ENCODE measurements around the gene CENPW.

CENPW gene

GRCh38 chr6:126359936-126360537 is 20.1 kb downstream of the CENPW start:
- FAIRE-seq (no peak), DNase-seq (ENCODE audit: insufficient read length, low spot score) (no peak)

GRCh38 chr6:126361832-126362440 is 22.0 kb downstream of the CENPW start:
- TF ChIP-seq POLR2AphosphoS5 (IDR thresholded peaks at IDR 0.05; ENCODE audit: low read depth, low read length) (no peak), PAX5 (IDR thresholded peaks at IDR 0.05; ENCODE audit: insufficient read depth, low read length, severe bottlenecking) (no peak), TAF1 (IDR thresholded peaks at IDR 0.05; ENCODE audit: low read depth, low read length) (no peak)
- DNase-seq (ENCODE audit: insufficient read length, low spot score) (no peak), FAIRE-seq (no peak)

More at GRCh38 chr6:126359936-126360537, 20.1 kb downstream of the CENPW start:
- TF ChIP-seq TAF1 (IDR thresholded peaks at IDR 0.05; ENCODE audit: low read depth, low read length): no peak
- no peak for TF ChIP-seq POLR2A (IDR thresholded peaks at IDR 0.05; ENCODE audit: low read depth, low read length)
- no peak for TF ChIP-seq SPI1 (IDR thresholded peaks at IDR 0.05; ENCODE audit: low read depth, low read length)
- no peak for TF ChIP-seq PAX5 (IDR thresholded peaks at IDR 0.05; ENCODE audit: insufficient read depth, low read length, severe bottlenecking)
- no peak for TF ChIP-seq POLR2AphosphoS5 (IDR thresholded peaks at IDR 0.05; ENCODE audit: low read depth, low read length)
- TF ChIP-seq POU2F2 (IDR thresholded peaks at IDR 0.05; ENCODE audit: low read depth, low read length): no peak

GRCh38 chr6:126367849-126368248 is 27.9 kb downstream of the CENPW start:
- no peak for FAIRE-seq

GRCh38 chr6:126372626-126373025 is 32.7 kb downstream of the CENPW start:
- FAIRE-seq (no peak), DNase-seq (ENCODE audit: insufficient read length, low spot score) (no peak)
- TF ChIP-seq TAF1 (IDR thresholded peaks at IDR 0.05; ENCODE audit: low read depth, low read length) (no peak), POLR2AphosphoS5 (IDR thresholded peaks at IDR 0.05; ENCODE audit: low read depth, low read length) (no peak), PAX5 (IDR thresholded peaks at IDR 0.05; ENCODE audit: insufficient read depth, low read length, severe bottlenecking) (no peak), SPI1 (IDR thresholded peaks at IDR 0.05; ENCODE audit: low read depth, low read length) (no peak), POU2F2 (IDR thresholded peaks at IDR 0.05; ENCODE audit: low read depth, low read length) (no peak), POLR2A (IDR thresholded peaks at IDR 0.05; ENCODE audit: low read depth, low read length) (no peak)

More at GRCh38 chr6:126367849-126368248, 27.9 kb downstream of the CENPW start:
- TF ChIP-seq SPI1 (IDR thresholded peaks at IDR 0.05; ENCODE audit: low read depth, low read length) (peak; percentile 77), POU2F2 (IDR thresholded peaks at IDR 0.05; ENCODE audit: low read depth, low read length) (no peak), PAX5 (IDR thresholded peaks at IDR 0.05; ENCODE audit: insufficient read depth, low read length, severe bottlenecking) (no peak)
- DNase-seq (ENCODE audit: insufficient read length, low spot score): no peak

- no peak for FAIRE-seq
- no peak for DNase-seq (ENCODE audit: insufficient read length, low spot score)
- no peak for TF ChIP-seq TAF1 (IDR thresholded peaks at IDR 0.05; ENCODE audit: low read depth, low read length)
- no peak for TF ChIP-seq POLR2AphosphoS5 (IDR thresholded peaks at IDR 0.05; ENCODE audit: low read depth, low read length)
- no peak for TF ChIP-seq SPI1 (IDR thresholded peaks at IDR 0.05; ENCODE audit: low read depth, low read length)
- no peak for TF ChIP-seq PAX5 (IDR thresholded peaks at IDR 0.05; ENCODE audit: insufficient read depth, low read length, severe bottlenecking)
Measured at GRCh38 chr6:126373344-126373743, 33.4 kb downstream of the CENPW start.

- FAIRE-seq (no peak), DNase-seq (ENCODE audit: insufficient read length, low spot score) (no peak)
- no peak for TF ChIP-seq POU2F2 (IDR thresholded peaks at IDR 0.05; ENCODE audit: low read depth, low read length)
- no peak for TF ChIP-seq SPI1 (IDR thresholded peaks at IDR 0.05; ENCODE audit: low read depth, low read length)
- no peak for TF ChIP-seq POLR2A (IDR thresholded peaks at IDR 0.05; ENCODE audit: low read depth, low read length)
- no peak for TF ChIP-seq TAF1 (IDR thresholded peaks at IDR 0.05; ENCODE audit: low read depth, low read length)
- TF ChIP-seq PAX5 (IDR thresholded peaks at IDR 0.05; ENCODE audit: insufficient read depth, low read length, severe bottlenecking): no peak
- no peak for TF ChIP-seq POLR2AphosphoS5 (IDR thresholded peaks at IDR 0.05; ENCODE audit: low read depth, low read length)
Measured at GRCh38 chr6:126374372-126374771, 34.5 kb downstream of the CENPW start.

GRCh38 chr6:126376682-126377081 is 36.8 kb downstream of the CENPW start:
- TF ChIP-seq SPI1 (IDR thresholded peaks at IDR 0.05; ENCODE audit: low read depth, low read length) (no peak), TAF1 (IDR thresholded peaks at IDR 0.05; ENCODE audit: low read depth, low read length) (no peak), POU2F2 (IDR thresholded peaks at IDR 0.05; ENCODE audit: low read depth, low read length) (no peak), PAX5 (IDR thresholded peaks at IDR 0.05; ENCODE audit: insufficient read depth, low read length, severe bottlenecking) (no peak), POLR2A (IDR thresholded peaks at IDR 0.05; ENCODE audit: low read depth, low read length) (no peak), POLR2AphosphoS5 (IDR thresholded peaks at IDR 0.05; ENCODE audit: low read depth, low read length) (no peak)
- DNase-seq (ENCODE audit: insufficient read length, low spot score) (no peak), FAIRE-seq (no peak)

- no peak for TF ChIP-seq SPI1 (IDR thresholded peaks at IDR 0.05; ENCODE audit: low read depth, low read length)
- no peak for TF ChIP-seq PAX5 (IDR thresholded peaks at IDR 0.05; ENCODE audit: insufficient read depth, low read length, severe bottlenecking)
- TF ChIP-seq POLR2A (IDR thresholded peaks at IDR 0.05; ENCODE audit: low read depth, low read length): no peak
- TF ChIP-seq POLR2AphosphoS5 (IDR thresholded peaks at IDR 0.05; ENCODE audit: low read depth, low read length): no peak
- no peak for TF ChIP-seq POU2F2 (IDR thresholded peaks at IDR 0.05; ENCODE audit: low read depth, low read length)
- no peak for TF ChIP-seq TAF1 (IDR thresholded peaks at IDR 0.05; ENCODE audit: low read depth, low read length)
- FAIRE-seq (no peak), DNase-seq (ENCODE audit: insufficient read length, low spot score) (no peak)
Measured at GRCh38 chr6:126377594-126378153, 37.8 kb downstream of the CENPW start.

GRCh38 chr6:126380072-126380583 is 40.2 kb downstream of the CENPW start:
- DNase-seq (ENCODE audit: insufficient read length, low spot score) (no peak), FAIRE-seq (no peak)
- TF ChIP-seq PAX5 (IDR thresholded peaks at IDR 0.05; ENCODE audit: insufficient read depth, low read length, severe bottlenecking): no peak
- no peak for TF ChIP-seq POU2F2 (IDR thresholded peaks at IDR 0.05; ENCODE audit: low read depth, low read length)
- TF ChIP-seq POLR2A (IDR thresholded peaks at IDR 0.05; ENCODE audit: low read depth, low read length): no peak
- TF ChIP-seq SPI1 (IDR thresholded peaks at IDR 0.05; ENCODE audit: low read depth, low read length): no peak
- TF ChIP-seq TAF1 (IDR thresholded peaks at IDR 0.05; ENCODE audit: low read depth, low read length): no peak
- TF ChIP-seq POLR2AphosphoS5 (IDR thresholded peaks at IDR 0.05; ENCODE audit: low read depth, low read length): no peak

All from GM12891 (cell line).